H7 (cell line): ENCODE results near the gene LRCOL1. TPM values are rescaled to one million over a fixed set of nuclear protein-coding genes. Genes with fewer than 3 reads are reported as not detected.
A peak's percentile ranks its signal among the peaks of the same experiment; 100 is the strongest.

Experiments used
- DNase-seq: peaks from one replicate; pipeline ENCODE4 v3.0.0; 2012
- H3K27me3 ChIP-seq: 2 replicates; pipeline ENCODE4 v1.6.0; 2011; ENCODE audit warnings: mild to moderate bottlenecking, low read length; ENCODE audit not compliant: control insufficient read depth, insufficient read depth
- H3K36me3 ChIP-seq: replicated peaks from 2 replicates; pipeline ENCODE4 v1.5.1; 2011; ENCODE audit warnings: low read length; ENCODE audit not compliant: control insufficient read depth, insufficient read depth
- H3K4me3 ChIP-seq: 2 replicates; pipeline ENCODE4 v1.5.1; 2011; ENCODE audit warnings: low read depth, mild to moderate bottlenecking, control low read depth, low read length, moderate library complexity; ENCODE audit not compliant: insufficient read depth
- total RNA-seq: library from RNA; depleted of rRNA; stranded (reverse); fragments of >200 nt; shearing (Covaris generic); gene quantifications from 2 replicates; pipeline ENCODE4 v1.2.3, GENCODE V29; 2014

LRCOL1 gene
- total RNA-seq, 1 experiment from 2014 or later: not detected

- Histone ChIP-seq H3K4me3 (no peak overlapping the region), H3K36me3 (peaks cover 50% of the 10 kb centered on the region), H3K27me3 (no peaks in the 10 kb centered on the region)
- DNase-seq: no peak
These were observed 31.6 kb upstream of the LRCOL1 start for GRCh38 chr12:132641811-132642650.

GRCh38 chr12:132640936-132641335 lies 30.6 kb upstream of the LRCOL1 start:
- no peak for DNase-seq
- Histone ChIP-seq H3K4me3 (no peak overlapping the region), H3K27me3 (no peaks in the 10 kb centered on the region), H3K36me3 (peaks cover 51% of the 10 kb centered on the region)

GRCh38 chr12:132639956-132640520 lies 29.7 kb upstream of the LRCOL1 start:
- no peak for DNase-seq
- Histone ChIP-seq H3K27me3 (no peaks in the 10 kb centered on the region), H3K4me3 (no peak overlapping the region), H3K36me3 (peaks cover 53% of the 10 kb centered on the region)

- no peak overlapping the region for H3K4me3 ChIP-seq
- DNase-seq: peak; percentile 84
- H3K27me3 ChIP-seq: no peaks in the 10 kb centered on the region
- H3K36me3 ChIP-seq: peaks cover 62% of the 10 kb centered on the region
These were observed 28.4 kb upstream of the LRCOL1 start for GRCh38 chr12:132638541-132639408.

GRCh38 chr12:132637811-132638210 lies 27.4 kb upstream of the LRCOL1 start:
- no peaks in the 10 kb centered on the region for H3K27me3 ChIP-seq
- no peak overlapping the region for H3K4me3 ChIP-seq
- no peak for DNase-seq
- H3K36me3 ChIP-seq: peaks cover 63% of the 10 kb centered on the region

- no peaks in the 10 kb centered on the region for H3K27me3 ChIP-seq
- H3K36me3 ChIP-seq: peaks cover 59% of the 10 kb centered on the region
- DNase-seq: peak; percentile 32
- H3K4me3 ChIP-seq: no peak overlapping the region
These were observed 24.9 kb upstream of the LRCOL1 start for GRCh38 chr12:132635076-132635955.

- no peak overlapping the region for H3K4me3 ChIP-seq
- no peaks in the 10 kb centered on the region for H3K27me3 ChIP-seq
- H3K36me3 ChIP-seq: peaks cover 61% of the 10 kb centered on the region
- DNase-seq: peak; percentile 38
These were observed 24.1 kb upstream of the LRCOL1 start for GRCh38 chr12:132634411-132634990.

- Histone ChIP-seq H3K36me3 (peaks cover 63% of the 10 kb centered on the region), H3K27me3 (no peaks in the 10 kb centered on the region), H3K4me3 (no peak overlapping the region)
- peak; percentile 46 for DNase-seq
These were observed 23.5 kb upstream of the LRCOL1 start for GRCh38 chr12:132633901-132634300.

GRCh38 chr12:132633398-132633797 lies 23.0 kb upstream of the LRCOL1 start:
- peaks cover 58% of the 10 kb centered on the region for H3K36me3 ChIP-seq
- no peak for DNase-seq
- no peaks in the 10 kb centered on the region for H3K27me3 ChIP-seq
- no peak overlapping the region for H3K4me3 ChIP-seq

GRCh38 chr12:132632521-132633228 lies 22.3 kb upstream of the LRCOL1 start:
- Histone ChIP-seq H3K4me3 (no peak overlapping the region), H3K27me3 (no peaks in the 10 kb centered on the region), H3K36me3 (peaks cover 55% of the 10 kb centered on the region)
- peak; percentile 43 for DNase-seq

GRCh38 chr12:132631666-132632065 lies 21.3 kb upstream of the LRCOL1 start:
- peak; percentile 42 for DNase-seq
- H3K27me3 ChIP-seq: no peaks in the 10 kb centered on the region
- no peak overlapping the region for H3K4me3 ChIP-seq
- peaks cover 46% of the 10 kb centered on the region for H3K36me3 ChIP-seq

GRCh38 chr12:132630672-132631071 lies 20.3 kb upstream of the LRCOL1 start:
- Histone ChIP-seq H3K36me3 (peaks cover 48% of the 10 kb centered on the region), H3K27me3 (no peaks in the 10 kb centered on the region), H3K4me3 (no peak overlapping the region)
- no peak for DNase-seq

- H3K36me3 ChIP-seq: peaks cover 45% of the 10 kb centered on the region
- no peaks in the 10 kb centered on the region for H3K27me3 ChIP-seq
- no peak for DNase-seq
- H3K4me3 ChIP-seq: no peak overlapping the region
These were observed 18.9 kb upstream of the LRCOL1 start for GRCh38 chr12:132629330-132629729.
